ENCODE measurements around the gene FAM13C.

DNA sequence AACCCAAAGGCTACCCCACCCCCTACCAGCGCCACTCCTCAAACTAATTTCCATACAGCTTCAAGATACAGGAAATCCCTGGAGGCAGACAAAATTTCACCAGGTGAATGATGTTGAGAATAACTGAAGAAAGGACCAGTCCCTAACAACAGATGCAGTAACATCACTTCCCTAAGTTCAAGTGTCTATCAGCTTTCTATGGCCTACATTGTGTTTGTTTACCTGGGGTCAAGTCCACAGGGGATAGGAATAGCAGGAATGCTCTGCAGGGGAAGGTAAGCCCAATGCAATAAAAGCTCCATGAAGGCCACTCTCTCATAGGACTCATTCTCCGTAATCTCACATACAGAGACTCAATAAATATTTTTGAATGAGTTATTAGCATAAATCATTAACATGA is 26.9 kb downstream of the FAM13C start:
- TF ChIP-seq, protein P1, sequence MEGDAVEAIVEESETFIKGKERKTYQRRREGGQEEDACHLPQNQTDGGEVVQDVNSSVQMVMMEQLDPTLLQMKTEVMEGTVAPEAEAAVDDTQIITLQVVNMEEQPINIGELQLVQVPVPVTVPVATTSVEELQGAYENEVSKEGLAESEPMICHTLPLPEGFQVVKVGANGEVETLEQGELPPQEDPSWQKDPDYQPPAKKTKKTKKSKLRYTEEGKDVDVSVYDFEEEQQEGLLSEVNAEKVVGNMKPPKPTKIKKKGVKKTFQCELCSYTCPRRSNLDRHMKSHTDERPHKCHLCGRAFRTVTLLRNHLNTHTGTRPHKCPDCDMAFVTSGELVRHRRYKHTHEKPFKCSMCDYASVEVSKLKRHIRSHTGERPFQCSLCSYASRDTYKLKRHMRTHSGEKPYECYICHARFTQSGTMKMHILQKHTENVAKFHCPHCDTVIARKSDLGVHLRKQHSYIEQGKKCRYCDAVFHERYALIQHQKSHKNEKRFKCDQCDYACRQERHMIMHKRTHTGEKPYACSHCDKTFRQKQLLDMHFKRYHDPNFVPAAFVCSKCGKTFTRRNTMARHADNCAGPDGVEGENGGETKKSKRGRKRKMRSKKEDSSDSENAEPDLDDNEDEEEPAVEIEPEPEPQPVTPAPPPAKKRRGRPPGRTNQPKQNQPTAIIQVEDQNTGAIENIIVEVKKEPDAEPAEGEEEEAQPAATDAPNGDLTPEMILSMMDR (IDR thresholded peaks at IDR 0.05): no peak
- TF ChIP-seq POLR2A (IDR thresholded peaks at IDR 0.05): no peak
